Transverse colon (tissue), 4 donors: ENCODE data around the gene FAM240B. TPM values are rescaled to one million over a fixed set of nuclear protein-coding genes. Genes with fewer than 3 reads are reported as not detected.

ENCODE experiments used
- DNase-seq: peaks from one replicate; pipeline ENCODE4 v3.0.0-alpha.2; 2019
- H3K27ac ChIP-seq, 4 donors: fragments of 200-600 bp; sonication (generic); 2 replicates each; pipeline ENCODE4 v1.5.1; 2016 to 2018; ENCODE audit warnings: inconsistent platforms in 4 of 4
- H3K27me3 ChIP-seq: fragments of 200-600 bp; sonication (generic); 2 replicates; pipeline ENCODE4 v1.5.1; 2017; ENCODE audit warnings: inconsistent platforms
- H3K36me3 ChIP-seq, 4 donors: fragments of 200-600 bp; sonication (generic); 2 replicates each; pipeline ENCODE4 v1.5.1; 2017 to 2019; ENCODE audit warnings: inconsistent platforms in 4 of 4
- H3K4me1 ChIP-seq, 4 donors: fragments of 200-600 bp; sonication (generic); 2 replicates each; pipeline ENCODE4 v1.5.1; 2017 to 2020; ENCODE audit warnings: inconsistent platforms in 4 of 4
- H3K4me3 ChIP-seq, 4 donors: fragments of 200-600 bp; sonication (generic); 1 replicate in 1 of 4; 2 replicates in 3 of 4; pipeline versions ENCODE4 v1.5.1 to v1.6.1; 2017 to 2019; ENCODE audit warnings: inconsistent platforms in 4 of 4
- H3K9me3 ChIP-seq, 2 donors: fragments of 200-600 bp; sonication (generic); 2 replicates each; pipeline ENCODE4 v1.5.1; 2017 to 2019; ENCODE audit warnings: inconsistent platforms in 2 of 2
- EP300 ChIP-seq: sonication (generic); formaldehyde crosslinking; IDR thresholded peaks from one replicate; pipeline ENCODE4 v1.6.1; 2017; ENCODE audit warnings: antibody characterized with exemption, low read depth
- POLR2A ChIP-seq: fragments of 450-650 bp; IDR thresholded peaks from one replicate; pipeline ENCODE4 v1.6.1; 2016; ENCODE audit warnings: antibody characterized with exemption, mild to moderate bottlenecking, moderate library complexity
- POLR2AphosphoS5 ChIP-seq, 3 donors: sonication (generic); formaldehyde crosslinking; IDR thresholded peaks; one replicate each; pipeline ENCODE4 v1.6.1; 2016; ENCODE audit warnings: antibody characterized with exemption in 3 of 3
- WGBS, 2 donors: methylation state at CpG; one replicate each; pipeline ENCODE4 v1.1.5; 2018; ENCODE audit warnings: low coverage in 1 of 2; 5-methylcytosine and 5-hydroxymethylcytosine counted together
- in situ Hi-C, 4 donors: fragments of 200-750 bp; cut with MboI; loops; one replicate each; pipeline versions ENCODE4 v1.15.0 to v1.15.1; 2017; ENCODE audit warnings: low sequenced_read_pairs in 3 of 4, low pct_ligation_motif_present in 1 of 4, low pct_unique_long_range_greater_than_20kb in 1 of 4
- intact Hi-C: fragments of 100-400 bp; cut with DNase I; formaldehyde crosslinking; loops from one replicate; pipeline ENCODE4 v1.15.1; 2023; ENCODE audit warnings: low total_unique reads
- small RNA-seq, 4 donors: library from RNA; depleted of rRNA; stranded (forward); fragments of <200 nt; gene quantifications; one replicate each; pipeline ENCODE3, GENCODE V24; 2016
- total RNA-seq, 4 donors: library from RNA; depleted of rRNA; stranded (reverse); fragments of >200 nt; gene quantifications; one replicate each; pipeline ENCODE4 v1.1.0, GENCODE V29; 2016
- TF ChIP-seq, protein P1 (sequence below), 5 experiments: fragments of 200-600 bp in 3 of 5; fragments of 450-650 bp in 2 of 5; sonication (generic) in 3 of 5; IDR thresholded peaks; 1 replicate in 2 of 5; 2 replicates in 3 of 5; pipeline ENCODE4 v1.5.1; 2016 to 2017; ENCODE audit warnings: antibody characterized with exemption in 5 of 5, inconsistent platforms in 3 of 5, mild to moderate bottlenecking in 2 of 5, moderate library complexity in 1 of 5

The FAM240B gene
- total RNA-seq, 4 donors from 2014 or later: not detected

DNA sequence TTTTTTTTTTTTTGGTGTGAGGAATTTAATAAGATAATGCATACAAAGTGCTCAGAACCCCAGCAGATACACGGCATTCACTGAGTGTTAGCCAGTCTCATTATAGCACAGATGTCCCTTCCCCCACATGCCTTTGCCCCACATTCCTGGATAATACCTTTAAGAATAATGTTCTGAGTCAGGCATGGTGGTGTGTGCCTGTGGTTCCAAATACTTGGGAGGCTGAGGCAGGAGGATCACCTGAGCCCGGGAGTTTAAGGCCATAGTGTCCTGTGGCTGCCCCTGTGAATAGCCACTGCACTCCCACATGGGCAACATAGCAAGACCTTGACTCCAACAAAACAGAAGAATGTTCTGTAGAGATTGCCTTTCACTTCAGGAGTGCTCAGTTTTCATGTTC is 75.3 kb downstream of the FAM240B start:
- intact Hi-C loops: no loop called here
- Histone ChIP-seq H3K4me3 (no peak overlapping the region), H3K27ac (no peak overlapping the region), H3K36me3 (no peaks in the 10 kb centered on the region), H3K27me3 (no peaks in the 10 kb centered on the region), H3K4me1 (no peaks in the 10 kb centered on the region), H3K9me3 (no peaks in the 10 kb centered on the region)
- no peak for DNase-seq
- no peak for TF ChIP-seq POLR2A
- TF ChIP-seq EP300: no peak
- TF ChIP-seq POLR2AphosphoS5 (IDR thresholded peaks at IDR 0.05): no peak
- TF ChIP-seq, protein P1, sequence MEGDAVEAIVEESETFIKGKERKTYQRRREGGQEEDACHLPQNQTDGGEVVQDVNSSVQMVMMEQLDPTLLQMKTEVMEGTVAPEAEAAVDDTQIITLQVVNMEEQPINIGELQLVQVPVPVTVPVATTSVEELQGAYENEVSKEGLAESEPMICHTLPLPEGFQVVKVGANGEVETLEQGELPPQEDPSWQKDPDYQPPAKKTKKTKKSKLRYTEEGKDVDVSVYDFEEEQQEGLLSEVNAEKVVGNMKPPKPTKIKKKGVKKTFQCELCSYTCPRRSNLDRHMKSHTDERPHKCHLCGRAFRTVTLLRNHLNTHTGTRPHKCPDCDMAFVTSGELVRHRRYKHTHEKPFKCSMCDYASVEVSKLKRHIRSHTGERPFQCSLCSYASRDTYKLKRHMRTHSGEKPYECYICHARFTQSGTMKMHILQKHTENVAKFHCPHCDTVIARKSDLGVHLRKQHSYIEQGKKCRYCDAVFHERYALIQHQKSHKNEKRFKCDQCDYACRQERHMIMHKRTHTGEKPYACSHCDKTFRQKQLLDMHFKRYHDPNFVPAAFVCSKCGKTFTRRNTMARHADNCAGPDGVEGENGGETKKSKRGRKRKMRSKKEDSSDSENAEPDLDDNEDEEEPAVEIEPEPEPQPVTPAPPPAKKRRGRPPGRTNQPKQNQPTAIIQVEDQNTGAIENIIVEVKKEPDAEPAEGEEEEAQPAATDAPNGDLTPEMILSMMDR (IDR thresholded peaks at IDR 0.05): no peak
- in situ Hi-C loops: no loop called here
- 57 to 70% methylated on average over 1 to 2 of the region's 2 CpGs for WGBS, 2 donors

Small RNA genes lying within 50 kb of the gene (small RNA-seq; reads per million reads assigned to genes)
- 0 reads per million in 4 donors for gene RNU6-765P

Other genes with a start within 250 kb of the FAM240B start
- gene ANKRD18A, start 99.5 kb downstream of the FAM240B start, total RNA-seq: 10 to 100 TPM in 3 of 4 donors, 1 to 10 TPM in 1; 5.6 to 15.4 (median 12.5) TPM